ENCODE measurements around the gene TSLP. TPM values are rescaled to one million over a fixed set of nuclear protein-coding genes. Genes with fewer than 3 reads are reported as not detected.

TSLP gene
- polyA plus RNA-seq (ENCODE audit: insufficient read length in 3 of 3) = under 1 TPM; 0.07 to 0.28 (median 0.14) TPM
- long read RNA-seq, donor 1 = 0 reads
- long read RNA-seq, donor 2 = 0 reads
- long read RNA-seq, donor 3 = 0 reads
- long read RNA-seq, donor 4 = 0 reads
- long read RNA-seq, donor 5 = 0 reads
- long read RNA-seq, donor 6 = 0 reads
- long read RNA-seq, donor 7 = 0 reads
- long read RNA-seq, donor 8 = 0 reads
- long read RNA-seq, donor 9 = 0 reads
- long read RNA-seq, donor 10, partial matches to known transcripts = 0 of 1 reads
- long read RNA-seq, donor 10, other reads (novel, unspliced or antisense) = 0 of 1 reads
- long read RNA-seq, donor 11 = 0 reads
- long read RNA-seq, donor 12 = 0 reads
- long read RNA-seq, donor 13 = 0 reads
- long read RNA-seq, donor 14 = 0 reads
- long read RNA-seq, donor 15 = 0 reads
- long read RNA-seq, donor 16, partial matches to known transcripts = 0 of 1 reads
- long read RNA-seq, donor 16, other reads (novel, unspliced or antisense) = 0 of 1 reads

- DNase-seq (ENCODE audit: extremely low read depth in 1 of 11, low read depth in 9 of 11, low spot score in 4 of 11) = no peak
These were observed at the start of gene TSLP for GRCh38 chr5:111071413-111071812. TSS of gene TSLP (plus strand) at chr5:111071713. CDS start at chr5:111071891, 178 bp downstream.

- no peak for DNase-seq (ENCODE audit: extremely low read depth in 1 of 11, low read depth in 9 of 11, low spot score in 4 of 11)
These were observed 49.2 kb upstream of the TSLP start for GRCh38 chr5:111022301-111022700.

DNA sequence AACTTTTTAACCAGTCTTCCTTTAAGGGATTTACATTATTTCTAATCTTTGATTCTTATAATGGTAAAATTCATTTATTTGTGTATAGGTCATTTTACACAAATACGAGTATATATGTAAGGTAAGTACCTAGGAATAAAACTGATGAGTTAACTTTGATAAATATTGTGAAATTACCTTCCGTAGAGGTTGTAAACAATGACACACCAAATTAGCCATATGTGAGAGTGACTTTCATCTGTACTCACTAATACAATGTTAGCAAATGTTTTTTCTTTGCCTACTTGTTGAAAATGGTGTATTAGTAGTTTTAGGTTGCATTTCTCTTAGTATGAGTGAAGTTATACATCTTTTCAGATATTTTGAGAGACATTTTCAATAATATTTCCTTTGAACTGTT lies 42.6 kb upstream of the TSLP start:
- DNase-seq (ENCODE audit: extremely low read depth in 1 of 11, low read depth in 9 of 11, low spot score in 4 of 11) = no peak

GRCh38 chr5:111043712-111044506 lies 27.6 kb upstream of the TSLP start:
- DNase-seq (ENCODE audit: extremely low read depth in 1 of 11, low read depth in 9 of 11, low spot score in 4 of 11) = no peak

GRCh38 chr5:111058064-111058463 lies 13.4 kb upstream of the TSLP start:
- DNase-seq (ENCODE audit: extremely low read depth in 1 of 11, low read depth in 9 of 11, low spot score in 4 of 11) = no peak

GRCh38 chr5:111060169-111060568 lies 11.3 kb upstream of the TSLP start:
- DNase-seq (ENCODE audit: extremely low read depth in 1 of 11, low read depth in 9 of 11, low spot score in 4 of 11) = no peak

GRCh38 chr5:111061618-111062017 lies 9.9 kb upstream of the TSLP start:
- no peak for DNase-seq (ENCODE audit: extremely low read depth in 1 of 11, low read depth in 9 of 11, low spot score in 4 of 11)

GRCh38 chr5:111063709-111064322 lies 7.7 kb upstream of the TSLP start:
- no peak for DNase-seq (ENCODE audit: extremely low read depth in 1 of 11, low read depth in 9 of 11, low spot score in 4 of 11)

DNA sequence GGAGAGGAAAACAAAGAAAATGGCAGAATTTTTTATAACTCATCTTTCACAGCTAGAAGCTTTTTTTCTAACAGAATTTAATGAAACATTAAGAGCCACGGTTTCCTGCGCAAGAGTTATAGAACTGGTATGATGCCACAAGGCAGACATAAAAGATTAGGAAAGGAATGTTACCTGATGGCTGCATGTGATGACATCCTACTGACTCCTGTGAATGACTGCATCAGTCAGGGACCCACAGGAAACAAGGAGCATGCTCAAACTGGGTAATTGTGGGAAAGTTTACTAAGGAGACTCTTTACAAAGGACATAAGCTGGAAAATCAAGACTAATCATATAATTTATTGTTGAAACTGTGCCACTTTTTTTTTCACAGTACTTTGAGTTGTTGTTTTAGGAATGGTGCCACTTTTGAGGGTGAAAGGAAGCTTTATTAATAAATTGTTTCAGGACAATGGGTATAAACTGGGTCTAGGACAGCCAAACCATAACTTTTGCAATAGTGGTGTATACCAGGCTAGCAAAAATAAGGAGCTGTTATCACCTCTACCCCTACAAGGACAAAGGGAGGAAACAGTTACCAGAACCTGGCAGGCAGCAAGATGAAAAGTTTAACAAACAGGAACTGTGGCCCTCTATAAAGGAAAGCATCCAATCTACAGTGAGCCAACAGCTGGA lies 5.1 kb upstream of the TSLP start:
- no peak for DNase-seq (ENCODE audit: extremely low read depth in 1 of 11, low read depth in 9 of 11, low spot score in 4 of 11)

DNA sequence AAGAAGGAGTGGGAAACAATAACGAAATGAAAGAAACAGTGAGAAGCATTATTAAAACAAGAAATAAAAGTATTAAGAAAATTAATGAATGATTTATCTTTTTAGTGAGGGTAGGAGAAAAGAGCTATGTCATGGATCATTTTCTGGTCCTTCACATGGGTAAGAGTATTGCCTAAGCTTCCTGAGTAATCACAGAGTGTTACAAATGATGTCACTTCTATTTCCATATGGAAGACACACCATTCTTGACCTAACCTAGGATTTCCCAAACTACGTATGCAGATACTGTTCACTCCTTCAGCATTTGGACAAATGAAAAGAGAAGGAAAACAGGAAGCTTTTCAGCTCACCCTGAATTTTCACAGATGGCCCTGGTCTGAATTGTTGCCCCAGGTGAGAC lies 3.3 kb upstream of the TSLP start:
- no peak for DNase-seq (ENCODE audit: extremely low read depth in 1 of 11, low read depth in 9 of 11, low spot score in 4 of 11)

GRCh38 chr5:111069839-111070238 lies 1.7 kb upstream of the TSLP start:
- DNase-seq (ENCODE audit: extremely low read depth in 1 of 11, low read depth in 9 of 11, low spot score in 4 of 11) = no peak

DNA sequence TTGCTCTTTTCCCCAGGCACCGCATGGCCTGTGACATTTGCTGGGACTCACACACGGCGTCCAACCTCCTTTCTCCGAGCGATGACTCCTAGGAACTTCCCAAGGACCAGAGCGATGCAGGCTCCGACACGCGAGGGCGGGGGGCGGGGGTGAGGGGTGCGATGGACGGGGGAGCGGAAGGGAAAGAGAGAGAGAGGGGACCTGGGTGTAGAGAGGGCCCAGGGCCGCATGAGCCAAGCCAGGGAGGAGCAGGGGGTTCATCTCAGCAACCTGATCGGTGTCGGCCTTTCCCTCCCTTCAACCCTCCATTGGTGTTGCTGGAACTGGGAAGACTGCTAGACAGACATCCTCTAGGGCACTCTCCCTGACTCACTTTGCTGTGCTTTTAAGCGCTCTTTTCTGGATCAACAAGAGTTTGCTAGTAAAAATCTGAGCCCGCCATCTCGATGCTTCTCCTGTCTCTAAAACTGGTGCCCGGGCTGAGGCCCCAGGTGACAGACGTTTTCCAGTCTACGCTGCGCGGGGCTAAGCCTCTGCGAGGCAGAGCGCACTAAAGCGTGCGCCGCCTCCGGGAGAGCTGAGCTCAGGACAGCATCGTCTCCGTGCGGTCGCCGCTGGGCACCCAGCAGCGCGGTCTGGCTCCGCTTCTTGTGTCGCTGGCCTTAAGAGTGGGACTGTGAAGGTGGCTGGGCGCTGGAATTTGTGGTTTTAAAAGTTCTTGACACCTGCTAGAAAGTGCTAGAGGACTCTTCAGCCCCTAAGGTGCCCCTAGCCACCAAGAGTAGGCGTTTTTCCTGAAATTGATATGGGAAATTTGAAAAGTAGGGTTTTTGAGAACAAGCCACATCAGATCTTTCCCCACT lies 1.0 kb upstream of the TSLP start:
- DNase-seq (ENCODE audit: extremely low read depth in 1 of 11, low read depth in 9 of 11, low spot score in 4 of 11) = peak in 1 of 11 donors; percentile 26

DNA sequence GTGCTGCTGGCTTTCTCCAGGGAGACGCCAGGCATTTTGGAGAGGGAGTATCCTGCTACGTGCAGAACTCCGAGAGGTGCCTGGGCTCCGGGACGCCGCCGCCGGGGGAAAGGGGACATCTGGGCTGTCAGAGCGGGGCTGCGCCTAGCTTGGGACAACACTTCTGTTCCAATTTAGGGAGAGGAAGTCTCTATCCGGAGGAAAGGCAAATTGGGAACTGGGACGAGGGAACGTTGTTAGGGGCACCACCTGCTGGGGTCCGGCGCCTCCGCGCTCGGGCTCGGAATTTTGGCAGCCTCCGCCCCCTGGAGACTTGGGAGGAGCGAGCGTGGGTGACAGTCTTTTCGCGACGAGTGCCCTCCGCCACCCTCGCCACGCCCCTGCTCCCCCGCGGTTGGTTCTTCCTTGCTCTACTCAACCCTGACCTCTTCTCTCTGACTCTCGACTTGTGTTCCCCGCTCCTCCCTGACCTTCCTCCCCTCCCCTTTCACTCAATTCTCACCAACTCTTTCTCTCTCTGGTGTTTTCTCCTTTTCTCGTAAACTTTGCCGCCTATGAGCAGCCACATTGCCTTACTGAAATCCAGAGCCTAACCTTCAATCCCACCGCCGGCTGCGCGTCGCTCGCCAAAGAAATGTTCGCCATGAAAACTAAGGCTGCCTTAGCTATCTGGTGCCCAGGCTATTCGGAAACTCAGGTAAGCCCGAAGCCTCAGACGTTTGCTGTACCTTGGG lies 1.6 kb downstream of the TSLP start:
- no peak for DNase-seq (ENCODE audit: extremely low read depth in 1 of 11, low read depth in 9 of 11, low spot score in 4 of 11)

DNA sequence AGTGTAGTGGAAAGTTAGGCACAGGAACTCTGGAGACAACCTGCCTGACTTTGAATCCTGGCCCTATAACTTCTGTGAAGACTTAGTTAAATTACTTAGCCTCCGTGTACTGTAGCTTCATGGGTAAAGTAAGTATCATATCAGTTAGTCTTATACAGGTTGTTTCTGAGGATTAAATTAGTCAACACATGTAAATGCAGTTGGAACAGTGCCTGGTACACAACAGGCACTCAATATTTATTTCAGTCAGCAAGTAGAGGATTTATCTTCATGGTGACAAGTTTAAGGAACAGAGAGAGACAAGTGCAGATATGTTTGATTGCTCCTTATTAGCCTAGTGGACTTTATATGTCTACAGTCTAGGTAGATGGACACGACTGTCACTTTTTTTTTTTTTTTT lies 2.7 kb downstream of the TSLP start:
- DNase-seq (ENCODE audit: extremely low read depth in 1 of 11, low read depth in 9 of 11, low spot score in 4 of 11) = no peak

- DNase-seq (ENCODE audit: extremely low read depth in 1 of 11, low read depth in 9 of 11, low spot score in 4 of 11) = no peak
These were observed 4.0 kb downstream of the TSLP start for GRCh38 chr5:111075520-111075919.

GRCh38 chr5:111076091-111076490 lies 4.6 kb downstream of the TSLP start:
- DNase-seq (ENCODE audit: extremely low read depth in 1 of 11, low read depth in 9 of 11, low spot score in 4 of 11) = no peak

DNA sequence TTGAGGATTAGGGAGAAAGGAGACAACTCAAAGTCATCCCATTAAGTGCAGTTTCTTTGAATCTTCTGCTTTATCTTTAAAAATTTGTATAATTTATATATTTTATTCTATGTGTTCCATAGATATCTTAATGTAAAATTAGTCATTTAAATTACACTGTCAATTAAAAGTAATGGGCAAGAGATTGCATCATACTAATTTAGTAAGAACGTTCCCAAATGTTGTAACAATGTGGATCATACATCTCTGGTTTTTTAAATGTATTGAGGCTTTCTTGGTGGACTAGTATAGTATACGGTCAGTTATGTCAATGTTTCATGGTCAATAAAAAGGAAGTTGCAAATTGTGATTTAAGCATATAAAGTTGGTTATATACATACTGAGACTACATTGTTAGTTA lies 6.2 kb downstream of the TSLP start:
- DNase-seq (ENCODE audit: extremely low read depth in 1 of 11, low read depth in 9 of 11, low spot score in 4 of 11) = no peak

DNA sequence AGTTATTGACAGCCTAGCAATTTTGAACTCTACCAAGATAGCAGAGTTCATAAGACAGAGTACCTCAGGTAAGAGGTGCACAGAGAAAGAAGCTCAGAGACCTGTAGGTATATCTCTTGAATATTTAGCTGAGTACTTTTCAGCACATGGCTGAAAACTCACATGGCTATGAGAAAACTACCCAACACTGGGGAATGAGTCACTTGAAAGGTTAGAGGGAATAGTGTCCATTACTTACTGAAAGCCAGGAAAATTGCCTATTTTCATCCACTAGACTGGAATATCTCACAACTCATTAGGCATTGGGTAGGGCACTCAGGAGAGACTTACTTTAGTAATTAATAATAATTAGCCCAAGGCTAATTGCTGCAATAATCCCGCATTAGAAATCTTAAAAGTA lies 8.3 kb downstream of the TSLP start:
- no peak for DNase-seq (ENCODE audit: extremely low read depth in 1 of 11, low read depth in 9 of 11, low spot score in 4 of 11)
